NCI-H524 treated with DMSO at 0.1 percent for 48 hours (cell line): ENCODE data around the gene R3HDM1.
"Not testable (repeated sequence)": the region's sequence is repeated elsewhere in the genome, so short reads cannot be mapped to it uniquely, and the experiment has no call there.

Experiments
- DNase-seq: peaks from one replicate; lab custom pipeline; 2025; lab: John Stamatoyannopoulos, UW

The R3HDM1 gene

DNA sequence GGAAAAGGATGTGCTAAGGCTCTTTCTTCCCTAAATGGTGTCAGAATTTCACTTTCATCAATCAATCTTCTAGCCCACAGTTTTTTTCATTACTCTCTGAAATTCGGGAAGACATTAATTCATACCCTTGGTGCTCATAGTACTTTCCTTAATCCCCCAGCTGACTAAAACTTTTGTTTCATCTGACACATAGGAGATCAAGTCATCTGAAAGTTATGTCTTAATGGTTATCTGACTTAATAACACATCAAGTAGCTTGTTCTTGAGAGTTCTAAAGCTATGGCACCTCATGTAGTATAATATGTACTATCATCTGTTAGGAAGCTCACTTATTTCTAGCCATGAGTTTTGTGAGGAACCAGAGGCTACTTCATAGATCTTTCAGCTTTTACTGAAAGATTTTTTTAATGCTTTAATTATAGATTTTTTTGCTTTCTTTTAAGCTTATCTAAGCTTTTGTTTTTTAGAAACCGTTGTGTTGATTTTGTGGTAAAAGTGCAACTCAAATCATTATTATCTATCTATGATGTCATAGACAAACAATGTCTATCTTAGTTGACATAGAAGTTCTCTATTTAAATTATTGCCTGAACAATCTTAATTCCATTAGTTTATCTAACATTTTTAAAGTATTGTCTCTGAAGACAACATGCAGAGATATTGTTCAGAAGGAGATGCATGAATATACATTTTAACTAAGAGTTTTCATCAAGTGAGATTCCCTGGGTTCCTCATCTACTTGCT, 116.7 kb downstream of the R3HDM1 start:
- no peak for DNase-seq

DNA sequence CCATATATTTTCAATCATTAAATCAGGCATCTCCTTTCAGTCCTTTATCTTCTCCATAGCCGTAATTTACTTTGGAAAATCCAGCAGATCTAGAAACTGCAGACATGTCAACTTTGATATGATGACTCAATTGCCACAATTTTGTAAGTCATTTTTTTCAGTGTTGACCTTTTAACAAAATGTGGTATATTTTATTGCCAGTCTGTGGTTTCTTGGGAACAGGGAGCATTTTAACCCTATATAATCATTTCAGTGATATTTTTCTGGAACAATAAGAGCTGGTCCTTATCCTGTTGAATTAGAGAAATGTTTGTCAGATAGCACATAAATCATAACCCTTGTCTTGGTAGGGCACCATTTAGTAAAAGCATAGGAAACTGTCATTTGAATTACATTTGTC, 119.4 kb downstream of the R3HDM1 start:
- no peak for DNase-seq

DNA sequence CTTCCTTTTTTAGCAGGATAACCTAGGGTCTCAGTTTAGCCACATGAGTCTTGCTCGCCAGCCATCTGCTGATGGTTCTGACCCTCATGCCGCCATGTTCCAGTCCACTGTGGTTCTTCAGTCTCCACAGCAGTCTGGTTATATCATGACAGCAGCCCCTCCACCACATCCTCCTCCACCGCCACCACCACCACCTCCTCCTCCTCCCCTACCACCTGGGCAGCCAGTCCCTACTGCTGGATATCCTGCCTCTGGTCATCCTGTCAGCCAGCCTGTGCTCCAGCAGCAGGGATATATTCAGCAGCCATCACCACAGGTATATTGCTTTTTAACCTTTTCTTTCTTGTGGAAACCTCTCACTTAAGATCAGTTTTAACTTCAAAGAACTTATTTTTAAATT, 120.4 kb downstream of the R3HDM1 start:
- DNase-seq: no peak

DNA sequence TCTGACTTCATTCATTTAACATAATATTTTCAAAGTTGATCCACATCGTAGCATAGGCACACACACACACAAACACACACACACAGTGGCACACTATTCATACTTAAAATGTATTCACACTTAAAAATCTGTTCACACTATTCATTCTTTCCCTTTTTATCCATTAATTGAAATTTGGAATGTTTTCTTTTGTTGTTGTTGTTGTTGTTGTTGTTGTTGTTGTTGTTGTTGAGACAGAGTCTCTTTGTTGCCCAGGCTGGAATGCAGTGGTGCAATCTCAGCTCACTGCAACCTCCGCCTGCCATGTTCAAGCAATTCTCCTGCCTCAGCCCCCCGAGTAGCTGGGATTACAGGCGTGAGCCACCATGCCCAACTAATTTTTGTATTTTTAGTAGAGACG, 123.0 kb downstream of the R3HDM1 start:
- DNase-seq: not testable (repeated sequence)

DNA sequence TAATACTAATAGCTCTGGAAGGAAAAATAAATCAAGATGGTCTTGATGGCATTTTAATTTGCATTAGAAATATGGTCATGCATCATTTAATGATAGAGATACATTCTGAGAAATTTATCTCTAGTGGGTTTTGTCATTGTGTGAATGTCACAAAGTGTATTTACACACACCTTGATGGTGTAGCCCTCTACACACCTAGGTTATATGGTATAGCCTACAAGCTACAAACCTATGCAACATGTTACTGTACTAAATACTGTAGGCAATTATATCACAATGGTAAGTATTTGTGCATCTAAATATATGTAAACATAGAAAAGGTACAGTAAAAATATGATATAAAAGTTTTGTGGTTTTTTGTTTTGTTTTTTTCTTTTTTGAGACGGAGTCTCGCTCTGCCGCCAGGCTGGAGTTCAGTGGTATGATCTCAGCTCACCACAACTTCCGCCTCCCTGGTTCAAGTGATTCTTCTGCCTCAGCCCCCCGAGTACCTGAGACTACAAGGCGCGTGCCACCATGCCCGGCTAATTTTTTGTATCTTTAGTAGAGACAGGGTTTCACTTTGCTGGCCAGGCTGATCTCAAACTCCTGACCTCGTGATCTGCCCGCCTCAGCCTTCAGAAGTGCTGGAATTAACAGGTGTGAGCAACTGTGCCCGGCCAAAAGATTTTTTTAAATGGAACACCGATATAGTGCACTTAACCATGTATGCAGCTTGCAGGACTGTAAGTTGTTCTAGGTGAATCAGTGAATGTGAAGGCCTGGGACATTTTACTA, 126.7 kb downstream of the R3HDM1 start:
- no peak for DNase-seq

DNA sequence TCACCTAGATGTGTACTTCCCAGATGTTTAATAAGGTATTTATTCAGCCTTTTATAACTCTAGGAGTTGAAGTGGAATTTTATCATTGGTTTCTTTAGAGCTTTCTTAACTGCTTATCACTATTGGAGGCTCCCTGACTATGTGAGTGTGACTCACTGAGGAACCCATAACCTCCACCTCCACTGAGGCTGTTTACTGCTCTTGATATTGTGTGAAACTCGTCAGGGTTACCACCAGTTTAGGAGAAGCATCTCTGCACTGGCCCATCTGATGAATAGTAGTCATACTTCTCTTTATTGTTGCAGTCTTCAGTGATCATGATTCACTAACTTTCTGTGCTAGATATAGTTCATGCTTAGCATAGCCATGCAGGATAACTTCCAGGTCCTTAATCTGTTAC, 130.8 kb downstream of the R3HDM1 start:
- no peak for DNase-seq

DNA sequence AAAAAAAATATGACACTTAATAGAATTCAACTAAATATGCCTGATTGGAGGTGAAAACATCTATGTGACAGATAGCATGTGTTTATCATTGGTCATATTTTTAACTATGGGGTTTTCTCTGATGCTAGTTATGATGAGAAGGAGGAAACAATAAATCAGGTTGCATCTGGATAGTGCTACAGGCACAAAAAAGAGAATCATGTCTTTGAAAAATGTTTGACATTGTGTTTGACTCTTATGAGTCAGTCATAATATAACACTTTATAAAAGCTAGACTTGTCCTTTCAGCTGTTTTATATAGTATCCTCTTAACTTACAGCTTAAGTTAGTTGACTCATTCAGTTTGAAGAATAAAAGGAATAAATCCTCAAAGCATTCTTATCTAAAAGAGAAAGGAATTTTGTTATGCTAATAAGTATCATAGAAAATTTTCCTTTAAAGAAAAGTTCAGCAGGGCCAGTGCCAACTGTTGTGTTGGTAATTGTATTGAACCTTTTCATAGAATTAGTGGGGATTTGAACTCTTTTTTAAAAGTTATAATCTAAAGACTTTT, 131.9 kb downstream of the R3HDM1 start:
- DNase-seq: no peak

DNA sequence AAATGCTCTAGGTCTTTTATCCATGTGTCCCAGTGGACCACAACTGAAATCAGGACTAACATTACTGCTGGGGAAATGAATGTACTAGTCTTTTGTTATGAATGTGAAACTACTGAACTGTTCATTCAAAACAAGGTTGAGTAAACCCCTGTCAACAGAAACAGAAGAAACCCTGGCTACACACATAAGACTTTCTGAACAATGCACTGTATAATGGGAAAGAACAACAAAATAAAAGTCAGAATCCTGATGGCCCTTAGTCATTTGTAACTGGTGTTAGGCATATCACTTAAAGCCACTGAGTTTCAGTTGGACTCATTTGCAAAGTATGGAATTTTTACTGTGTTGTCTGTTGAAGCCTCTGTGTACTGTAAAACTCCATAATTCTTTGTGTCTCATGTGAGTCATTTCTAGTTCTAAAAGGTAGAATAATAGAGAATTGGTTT, 133.4 kb downstream of the R3HDM1 start:
- DNase-seq: no peak

DNA sequence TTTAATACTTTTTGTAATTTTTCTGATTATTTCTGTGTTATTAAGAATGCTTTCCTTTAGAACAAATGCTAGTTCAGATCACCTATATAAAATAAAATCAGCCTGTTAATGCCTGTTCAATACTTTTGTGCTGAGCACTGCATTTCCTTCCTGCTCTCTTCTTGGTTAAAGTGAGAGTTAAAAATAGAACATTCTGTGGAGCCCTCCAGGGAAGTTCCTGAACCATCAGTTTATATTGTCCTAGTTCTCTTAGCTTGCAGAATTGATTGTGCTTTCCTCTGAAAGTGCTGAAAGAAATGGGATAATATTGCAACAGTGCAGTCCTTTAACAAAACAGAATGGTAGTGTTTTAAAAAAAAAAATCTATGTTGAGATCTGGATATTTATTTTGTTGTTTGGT, 135.8 kb downstream of the R3HDM1 start:
- no peak for DNase-seq

DNA sequence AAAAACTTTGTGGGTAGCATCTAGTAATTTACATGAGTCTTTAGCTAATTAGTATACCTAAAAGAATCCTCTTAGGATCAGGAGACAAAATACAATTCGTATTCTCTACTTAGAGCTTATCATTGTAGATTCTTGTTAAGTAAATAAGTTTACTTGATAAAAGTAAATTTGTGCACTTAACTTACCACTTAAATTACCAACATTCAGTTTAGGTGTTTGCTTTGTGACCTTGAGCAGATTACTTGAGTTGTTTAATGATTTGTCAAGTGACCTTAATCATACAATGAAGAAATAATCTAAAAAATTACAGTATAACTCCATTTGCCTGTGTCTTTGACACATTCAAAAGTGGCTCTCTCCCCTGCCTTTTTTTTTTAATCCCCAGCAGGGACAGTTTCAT, 143.2 kb downstream of the R3HDM1 start:
- no peak for DNase-seq

DNA sequence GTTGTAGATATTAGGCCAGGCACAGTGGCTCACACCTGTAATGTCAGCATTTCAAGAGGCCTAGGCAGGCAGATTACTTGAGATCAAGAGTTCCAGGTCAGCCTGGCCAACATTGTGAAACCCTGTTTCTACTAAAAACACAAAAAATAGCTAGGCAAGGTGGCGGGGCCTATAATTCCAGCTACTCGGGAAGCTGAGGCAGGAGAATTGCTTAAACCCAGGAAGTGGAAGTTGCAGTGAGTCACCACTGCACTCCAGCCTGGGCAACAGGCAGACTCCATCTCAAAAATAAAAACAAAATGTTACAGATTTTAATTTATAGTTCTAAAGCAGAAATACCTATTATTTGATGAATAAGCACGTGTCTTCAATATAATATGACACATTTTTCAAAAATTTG, 144.7 kb downstream of the R3HDM1 start:
- no peak for DNase-seq

DNA sequence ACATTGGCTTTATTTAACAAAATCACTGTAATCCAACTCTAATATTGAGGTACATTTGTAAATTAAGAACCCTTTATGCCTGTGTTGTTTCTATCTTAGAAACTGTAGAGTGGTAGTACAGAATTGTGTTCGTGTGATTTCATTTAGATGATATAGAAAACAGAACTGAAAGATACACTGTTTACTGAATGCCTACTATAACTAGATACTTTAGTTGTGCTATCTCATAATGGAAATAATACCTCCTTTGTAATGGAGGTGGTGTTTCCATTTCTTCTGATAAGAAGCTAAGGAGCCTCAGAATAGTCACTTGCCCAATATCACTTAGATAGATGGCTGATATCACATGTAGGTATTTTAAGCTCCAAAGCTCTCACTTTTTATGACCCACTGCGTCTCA, 147.8 kb downstream of the R3HDM1 start:
- no peak for DNase-seq

DNA sequence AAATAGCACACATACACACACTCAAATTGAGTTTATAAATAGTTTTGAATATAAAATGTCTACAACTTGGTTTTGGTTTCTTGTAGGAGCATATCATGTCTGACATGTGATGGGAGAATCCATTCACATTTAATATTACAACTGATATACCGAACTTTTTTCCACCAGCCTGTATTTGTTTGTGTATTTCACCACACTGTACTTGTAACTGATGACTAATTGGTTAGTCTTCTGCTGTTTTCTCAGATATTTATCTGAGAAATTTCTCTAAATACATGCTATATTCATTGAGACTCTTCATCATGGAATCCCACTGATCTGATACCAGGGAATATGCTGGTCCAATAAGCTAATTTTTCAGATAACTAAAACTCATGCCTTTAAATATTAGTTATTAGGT, 154.1 kb downstream of the R3HDM1 start:
- no peak for DNase-seq

DNA sequence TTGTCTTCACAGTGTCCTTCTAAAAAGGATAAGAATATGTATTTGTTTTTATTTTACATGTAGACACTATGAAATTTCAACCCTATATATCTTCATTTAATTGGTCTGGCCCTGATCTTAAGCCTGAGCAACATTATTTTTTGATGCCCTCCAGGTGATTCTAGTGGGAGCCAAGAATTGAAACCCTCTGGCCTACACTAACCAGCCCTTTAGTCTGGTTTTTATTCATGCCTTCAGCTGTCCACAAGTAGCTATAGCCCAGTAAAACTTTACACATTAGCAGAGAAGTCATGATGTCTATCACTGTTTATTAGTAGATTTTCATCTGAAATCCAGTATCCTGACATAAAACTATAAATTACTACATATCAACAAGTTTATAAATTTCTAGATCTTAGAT, 157.7 kb downstream of the R3HDM1 start:
- no peak for DNase-seq

DNA sequence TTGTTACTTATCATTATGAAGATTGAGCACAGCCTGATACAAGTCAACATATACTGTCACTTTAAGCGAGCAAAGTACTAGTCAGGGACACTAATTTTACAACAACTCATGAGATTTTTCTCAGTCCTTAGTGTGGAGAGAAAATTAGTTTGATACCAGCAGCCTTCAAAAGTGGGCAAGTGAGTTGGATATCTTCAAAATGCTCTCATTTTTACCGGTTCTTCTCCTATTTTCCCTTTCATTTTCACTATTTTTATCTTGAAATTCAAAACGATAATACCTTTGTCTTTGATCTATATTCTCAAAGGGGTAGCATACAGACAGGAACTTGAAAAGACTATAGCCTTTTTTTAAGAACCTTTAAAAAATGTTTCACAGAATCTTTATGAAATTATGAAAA, 158.4 kb downstream of the R3HDM1 start:
- no peak for DNase-seq

DNA sequence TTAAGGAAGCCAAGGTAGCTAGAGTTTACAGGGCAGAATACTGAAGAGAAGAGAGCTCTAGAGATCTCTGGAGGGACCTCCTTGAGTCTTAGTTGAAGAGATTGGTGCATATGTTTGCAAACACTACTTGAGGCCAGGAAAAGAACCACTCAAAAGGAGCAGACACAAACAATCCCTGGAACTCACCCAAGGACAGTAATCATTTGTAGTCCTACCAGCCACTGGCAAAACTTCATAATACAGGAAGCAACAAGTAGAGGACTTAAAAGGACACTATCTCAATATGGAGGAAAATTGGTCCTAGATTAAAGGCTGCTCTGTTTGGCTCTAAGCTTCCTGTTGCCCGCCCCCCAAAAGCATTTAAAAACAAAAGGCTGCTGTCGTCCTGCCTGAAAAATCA, 163.4 kb downstream of the R3HDM1 start:
- DNase-seq: no peak

DNA sequence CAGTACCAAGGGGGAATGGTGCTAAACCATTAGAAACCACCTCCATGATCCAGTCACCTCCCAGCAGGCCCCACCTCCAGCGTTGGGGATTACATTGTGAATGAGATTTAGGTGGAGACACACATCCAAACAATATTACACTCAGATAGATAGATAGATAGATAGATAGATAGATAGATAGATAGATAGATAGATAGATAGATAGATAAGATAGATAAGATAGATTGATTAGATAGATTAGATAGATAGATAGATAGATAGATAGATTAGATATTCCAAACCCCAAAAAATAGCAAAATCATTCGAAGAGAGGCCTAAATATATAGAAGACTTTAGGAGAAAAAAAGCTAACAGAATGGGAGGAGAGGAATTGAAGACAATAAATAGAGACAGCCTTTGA, 167.6 kb downstream of the R3HDM1 start:
- no peak for DNase-seq

DNA sequence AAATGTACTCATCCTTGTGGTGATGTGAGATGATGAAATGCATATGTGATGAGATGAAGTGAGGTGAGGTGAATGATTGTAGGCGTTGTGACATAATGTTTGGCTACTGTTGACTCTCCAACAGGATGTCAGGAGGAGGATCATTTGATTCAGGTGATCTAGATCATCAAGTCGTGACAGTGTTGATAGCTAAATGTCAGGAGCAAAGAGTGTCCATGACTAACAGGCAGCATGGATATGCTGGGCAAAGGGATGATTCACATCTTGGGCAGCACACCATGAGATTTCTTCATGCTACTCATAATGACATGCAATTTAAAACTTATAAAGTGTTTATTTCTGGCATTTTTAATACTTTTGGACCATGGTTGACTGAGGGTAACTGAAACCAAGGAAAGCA, 170.2 kb downstream of the R3HDM1 start:
- DNase-seq: no peak

DNA sequence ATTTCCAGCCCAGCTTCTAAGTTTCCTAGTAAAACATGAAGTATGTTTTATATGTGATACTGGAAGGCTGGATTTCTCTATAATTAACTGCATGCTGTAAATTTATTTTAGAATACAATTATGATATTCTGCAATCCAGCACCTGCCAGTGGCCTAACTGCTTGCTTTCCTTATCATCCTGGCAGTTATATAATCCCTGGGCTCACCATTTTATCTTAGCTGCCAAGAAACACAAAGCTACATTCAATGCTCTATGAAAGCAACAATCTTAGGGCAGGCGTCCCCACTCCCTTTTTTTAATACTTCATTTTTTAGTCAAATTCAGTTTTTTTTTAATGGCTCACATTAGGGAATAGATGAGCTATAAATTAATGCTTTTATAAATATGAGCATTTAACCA, 172.0 kb downstream of the R3HDM1 start:
- DNase-seq: no peak

DNA sequence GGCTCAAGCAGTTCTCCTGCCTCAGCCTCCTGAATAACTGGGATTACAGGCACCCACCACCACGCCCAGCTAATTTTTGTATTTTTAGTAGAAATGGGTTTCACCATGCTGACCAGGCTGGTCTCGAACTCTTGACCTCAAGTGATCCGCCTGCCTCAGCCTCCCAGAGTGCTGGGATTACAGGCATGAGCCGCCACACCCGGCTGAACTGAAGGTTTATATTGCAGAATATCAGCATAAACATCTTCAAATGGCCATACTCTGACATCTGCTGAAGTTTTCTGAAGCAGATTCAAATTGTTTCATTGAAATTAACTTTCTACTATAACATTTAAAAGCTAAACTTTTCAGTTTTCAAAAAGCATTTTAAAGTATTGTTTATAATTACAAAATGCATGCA, 172.8 kb downstream of the R3HDM1 start:
- DNase-seq: not testable (repeated sequence)

DNA sequence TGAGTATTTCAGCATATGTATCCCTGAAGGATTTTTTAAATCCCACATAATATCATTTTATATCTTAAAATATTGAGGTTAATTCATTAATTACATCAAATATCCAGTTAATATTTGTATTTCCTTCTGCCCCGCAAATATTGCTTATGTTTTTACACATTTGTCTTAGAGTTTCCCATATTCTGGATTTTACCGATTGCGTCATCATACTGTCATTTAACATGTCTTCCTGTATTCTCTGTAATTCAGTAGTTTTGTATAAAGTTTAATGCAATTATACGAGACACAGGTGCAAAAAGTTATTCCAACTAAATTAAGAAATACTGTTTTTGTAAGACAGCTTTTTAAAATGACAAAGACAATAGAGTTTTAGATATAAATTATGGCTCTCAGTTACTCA, 176.9 kb downstream of the R3HDM1 start:
- no peak for DNase-seq

DNA sequence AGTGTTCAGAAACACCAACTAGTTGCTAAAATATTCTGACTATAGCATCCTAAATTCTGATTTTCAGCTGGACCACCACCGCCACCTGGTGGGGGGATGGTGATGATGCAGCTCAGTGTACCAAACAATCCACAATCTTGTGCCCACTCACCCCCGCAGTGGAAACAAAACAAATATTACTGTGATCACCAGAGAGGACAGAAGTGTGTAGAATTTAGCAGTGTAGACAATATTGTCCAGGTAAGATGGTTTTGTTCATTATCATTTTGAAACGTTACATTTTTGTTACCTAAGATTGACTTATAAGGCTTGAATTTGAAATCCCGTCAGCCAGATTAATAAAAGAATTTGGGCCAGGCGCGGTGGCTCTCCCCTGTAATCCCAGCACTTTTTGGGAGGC, 178.7 kb downstream of the R3HDM1 start:
- no peak for DNase-seq

DNA sequence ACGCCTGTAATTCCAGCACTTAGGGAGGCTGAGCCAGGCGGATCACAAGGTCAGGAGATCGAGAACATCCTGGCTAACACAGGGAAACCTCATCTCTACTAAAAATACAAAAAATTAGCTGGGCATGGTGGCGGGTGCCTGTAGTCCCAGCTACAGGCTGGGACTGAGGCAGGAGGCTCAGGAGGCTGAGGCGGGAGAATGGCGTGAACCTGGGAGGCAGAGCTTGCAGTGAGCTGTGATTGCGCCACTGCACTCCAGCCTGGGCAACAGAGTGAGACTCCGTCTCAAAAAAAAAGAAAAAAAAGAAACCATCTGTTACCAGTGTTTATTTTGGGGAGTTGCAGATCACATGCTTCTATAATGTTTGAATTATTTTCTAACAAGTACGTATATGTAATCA, 183.8 kb downstream of the R3HDM1 start:
- not testable (repeated sequence) for DNase-seq
